ENCODE data around the gene PLCH2.
"Not testable (repeated sequence)": the region's sequence is repeated elsewhere in the genome, so short reads cannot be mapped to it uniquely, and the experiment has no call there.

- not testable (repeated sequence) for TF ChIP-seq CTCF (conservative IDR thresholded peaks at IDR 0.05 in 1 of 2, IDR thresholded peaks at IDR 0.05 in 1 of 2; ENCODE audit: extremely low read depth in 1 of 2, insufficient read depth in 1 of 2, low read depth in 1 of 2, low read length in 2 of 2); EZH2 (IDR thresholded peaks at IDR 0.05; ENCODE audit: borderline replicate concordance, low read length)
These were observed 74.3 kb downstream of the PLCH2 start for GRCh38 chr1:2550309-2550861.
